RWPE1 (cell line): ENCODE measurements around the gene ABCF2.
A peak's percentile ranks its signal among the peaks of the same experiment; 100 is the strongest.

Experiments used
- CTCF ChIA-PET: fragments of 350-600 bp; sonication (Branson Sonifier 250); formaldehyde crosslinking; extraction: SDS; loops from one replicate; lab custom pipeline; 2021; lab: Yijun Ruan, JAX
- POLR2A ChIA-PET: fragments of 400-600 bp; formaldehyde crosslinking; extraction: SDS; loops from one replicate; lab custom pipeline; 2020; ENCODE audit warnings: antibody characterized with exemption; ENCODE audit not compliant: low non-redundant PET; lab: Yijun Ruan, JAX
- DNase-seq: peaks from one replicate; pipeline ENCODE4 v3.0.0; 2012; ENCODE audit warnings: low spot score
- H3K27ac ChIP-seq: fragments of 450-650 bp; 2 replicates; pipeline ENCODE4 v1.5.1; 2017
- TF ChIP-seq, protein P1 (sequence below): fragments of 450-650 bp; conservative IDR thresholded peaks from 2 replicates; pipeline ENCODE4 v1.5.1; 2017; ENCODE audit warnings: low read depth, mild to moderate bottlenecking

ABCF2 gene

DNA sequence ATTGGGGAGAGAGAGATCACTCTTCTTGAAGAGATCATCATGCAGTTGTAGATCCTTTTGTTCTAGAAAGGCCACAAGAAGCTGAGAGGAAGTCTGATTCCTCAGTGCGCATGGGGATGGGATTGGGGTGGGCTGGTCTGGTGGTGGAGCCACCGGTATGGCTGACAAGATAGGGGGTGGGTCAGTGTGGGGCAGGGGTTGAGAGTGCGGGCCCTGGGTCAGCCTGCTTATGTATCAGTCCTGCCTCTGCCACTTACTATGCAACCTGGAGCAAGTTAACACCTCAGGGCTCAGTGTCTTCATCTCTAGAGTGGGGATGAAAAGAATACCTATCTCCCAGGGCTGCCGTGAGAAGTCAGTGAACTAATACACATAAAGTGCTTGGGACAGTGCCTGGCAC lies 13.5 kb upstream of the ABCF2 start:
- no peak for DNase-seq
- CTCF ChIA-PET = no interaction called here
- POLR2A ChIA-PET = no interaction called here
- TF ChIP-seq, protein P1, sequence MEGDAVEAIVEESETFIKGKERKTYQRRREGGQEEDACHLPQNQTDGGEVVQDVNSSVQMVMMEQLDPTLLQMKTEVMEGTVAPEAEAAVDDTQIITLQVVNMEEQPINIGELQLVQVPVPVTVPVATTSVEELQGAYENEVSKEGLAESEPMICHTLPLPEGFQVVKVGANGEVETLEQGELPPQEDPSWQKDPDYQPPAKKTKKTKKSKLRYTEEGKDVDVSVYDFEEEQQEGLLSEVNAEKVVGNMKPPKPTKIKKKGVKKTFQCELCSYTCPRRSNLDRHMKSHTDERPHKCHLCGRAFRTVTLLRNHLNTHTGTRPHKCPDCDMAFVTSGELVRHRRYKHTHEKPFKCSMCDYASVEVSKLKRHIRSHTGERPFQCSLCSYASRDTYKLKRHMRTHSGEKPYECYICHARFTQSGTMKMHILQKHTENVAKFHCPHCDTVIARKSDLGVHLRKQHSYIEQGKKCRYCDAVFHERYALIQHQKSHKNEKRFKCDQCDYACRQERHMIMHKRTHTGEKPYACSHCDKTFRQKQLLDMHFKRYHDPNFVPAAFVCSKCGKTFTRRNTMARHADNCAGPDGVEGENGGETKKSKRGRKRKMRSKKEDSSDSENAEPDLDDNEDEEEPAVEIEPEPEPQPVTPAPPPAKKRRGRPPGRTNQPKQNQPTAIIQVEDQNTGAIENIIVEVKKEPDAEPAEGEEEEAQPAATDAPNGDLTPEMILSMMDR = no peak
- H3K27ac ChIP-seq = peak overlapping the region; percentile 40

DNA sequence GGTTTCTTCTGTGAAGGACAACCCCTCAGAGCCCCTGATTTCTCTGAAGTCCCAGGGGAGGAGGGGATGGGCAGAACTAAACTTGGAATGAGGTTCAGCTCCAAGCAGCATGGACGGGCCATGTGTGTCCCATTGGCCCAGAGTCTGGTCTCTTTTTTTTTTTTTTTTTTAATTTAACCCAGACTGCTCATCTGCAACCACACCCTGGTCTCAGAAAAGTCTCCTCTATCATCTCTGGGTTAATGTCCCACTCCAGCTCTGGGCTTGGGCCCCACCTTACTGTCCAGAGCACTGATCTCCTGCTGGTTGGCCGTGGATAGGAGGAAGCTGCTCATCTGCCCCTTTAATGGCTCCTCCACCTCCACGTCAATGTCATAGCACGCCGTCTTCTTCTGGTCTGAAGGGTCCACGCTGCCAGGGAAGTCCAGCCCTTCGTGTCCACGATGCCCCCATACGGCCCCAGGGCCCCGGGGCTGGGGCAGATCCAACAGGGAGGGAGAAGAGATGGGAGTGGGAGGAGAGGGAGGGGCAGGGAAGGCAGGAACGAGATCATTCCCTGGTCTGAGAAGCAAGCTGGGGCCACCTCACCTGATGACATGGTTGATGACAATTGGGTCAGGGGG lies 12.9 kb upstream of the ABCF2 start:
- ChIA-PET POLR2A (no interaction called here), CTCF (no interaction called here)
- H3K27ac ChIP-seq = peak overlapping the region; percentile 40
- TF ChIP-seq, protein P1 = no peak
- no peak for DNase-seq

DNA sequence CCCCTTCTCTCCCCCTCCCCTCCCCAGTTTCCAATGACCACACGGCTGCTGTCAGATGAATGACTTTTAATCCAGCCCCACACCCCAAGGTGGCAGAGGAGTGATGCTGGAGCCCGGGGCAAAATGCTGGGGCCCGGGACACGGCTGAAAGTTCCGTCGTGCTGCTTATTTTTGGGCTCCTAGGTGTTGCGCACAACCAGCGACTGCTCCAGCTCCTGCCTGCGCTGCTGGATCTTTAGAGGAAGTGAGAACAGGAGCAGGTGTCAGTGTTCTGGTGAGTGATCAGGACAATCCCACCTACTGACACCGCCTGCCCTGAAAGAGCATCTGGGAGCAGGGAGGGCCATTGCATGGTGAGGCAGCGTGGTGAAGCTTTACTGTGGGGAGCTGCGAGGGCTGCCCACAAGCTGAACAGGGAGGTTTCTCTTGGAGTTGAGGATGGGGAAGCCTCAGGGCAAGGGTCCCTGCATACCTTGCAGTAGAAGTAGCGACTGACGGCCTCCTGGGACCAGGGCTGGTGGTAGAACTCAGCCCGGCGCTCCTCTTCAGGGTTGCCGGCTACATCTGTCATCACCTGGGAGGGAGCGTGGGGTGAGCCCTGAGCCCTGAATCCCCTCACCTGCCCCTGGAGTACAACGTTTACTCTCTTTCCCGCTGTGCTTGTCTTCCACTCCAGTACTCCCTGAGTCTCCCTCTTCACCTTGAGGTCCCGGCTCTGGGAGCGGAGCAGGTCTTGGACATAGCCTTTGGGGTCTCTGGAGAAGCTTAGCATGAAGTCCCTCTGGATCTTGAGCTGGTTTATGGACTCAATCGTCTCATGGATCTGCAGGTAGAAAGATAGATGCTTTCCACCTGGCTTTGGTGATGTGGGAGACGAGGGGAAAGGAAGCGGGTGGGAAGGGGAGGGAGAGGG lies 12.2 kb upstream of the ABCF2 start:
- H3K27ac ChIP-seq = peak overlapping the region; percentile 2; the same call in 1 of the 2 replicates
- no peak for DNase-seq
- CTCF ChIA-PET = no interaction called here
- TF ChIP-seq, protein P1 = no peak
- POLR2A ChIA-PET = interaction anchor here (0.6 kb wide), 1 partner anchor 128 kb away, joined by 3 read pairs; no protein-coding TSS in a partner anchor

DNA sequence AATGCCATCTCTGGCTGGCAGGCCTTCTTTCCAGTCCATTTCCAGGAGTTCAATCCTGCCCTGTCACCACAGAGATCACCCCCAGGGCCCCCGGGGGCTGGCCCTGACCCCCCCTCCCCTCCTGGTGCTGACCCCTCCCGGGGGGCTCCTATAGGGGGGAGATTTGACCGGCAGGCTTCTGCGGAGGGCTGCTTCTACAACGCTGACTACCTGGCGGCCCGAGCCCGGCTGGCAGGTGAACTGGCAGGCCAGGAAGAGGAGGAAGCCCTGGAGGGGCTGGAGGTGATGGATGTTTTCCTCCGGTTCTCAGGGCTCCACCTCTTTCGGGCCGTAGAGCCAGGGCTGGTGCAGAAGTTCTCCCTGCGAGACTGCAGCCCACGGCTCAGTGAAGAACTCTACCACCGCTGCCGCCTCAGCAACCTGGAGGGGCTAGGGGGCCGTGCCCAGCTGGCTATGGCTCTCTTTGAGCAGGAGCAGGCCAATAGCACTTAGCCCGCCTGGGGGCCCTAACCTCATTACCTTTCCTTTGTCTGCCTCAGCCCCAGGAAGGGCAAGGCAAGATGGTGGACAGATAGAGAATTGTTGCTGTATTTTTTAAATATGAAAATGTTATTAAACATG lies 11.3 kb upstream of the ABCF2 start:
- TF ChIP-seq, protein P1 = no peak
- CTCF ChIA-PET = no interaction called here
- H3K27ac ChIP-seq = no peak overlapping the region
- no peak for DNase-seq
- POLR2A ChIA-PET = no interaction called here

DNA sequence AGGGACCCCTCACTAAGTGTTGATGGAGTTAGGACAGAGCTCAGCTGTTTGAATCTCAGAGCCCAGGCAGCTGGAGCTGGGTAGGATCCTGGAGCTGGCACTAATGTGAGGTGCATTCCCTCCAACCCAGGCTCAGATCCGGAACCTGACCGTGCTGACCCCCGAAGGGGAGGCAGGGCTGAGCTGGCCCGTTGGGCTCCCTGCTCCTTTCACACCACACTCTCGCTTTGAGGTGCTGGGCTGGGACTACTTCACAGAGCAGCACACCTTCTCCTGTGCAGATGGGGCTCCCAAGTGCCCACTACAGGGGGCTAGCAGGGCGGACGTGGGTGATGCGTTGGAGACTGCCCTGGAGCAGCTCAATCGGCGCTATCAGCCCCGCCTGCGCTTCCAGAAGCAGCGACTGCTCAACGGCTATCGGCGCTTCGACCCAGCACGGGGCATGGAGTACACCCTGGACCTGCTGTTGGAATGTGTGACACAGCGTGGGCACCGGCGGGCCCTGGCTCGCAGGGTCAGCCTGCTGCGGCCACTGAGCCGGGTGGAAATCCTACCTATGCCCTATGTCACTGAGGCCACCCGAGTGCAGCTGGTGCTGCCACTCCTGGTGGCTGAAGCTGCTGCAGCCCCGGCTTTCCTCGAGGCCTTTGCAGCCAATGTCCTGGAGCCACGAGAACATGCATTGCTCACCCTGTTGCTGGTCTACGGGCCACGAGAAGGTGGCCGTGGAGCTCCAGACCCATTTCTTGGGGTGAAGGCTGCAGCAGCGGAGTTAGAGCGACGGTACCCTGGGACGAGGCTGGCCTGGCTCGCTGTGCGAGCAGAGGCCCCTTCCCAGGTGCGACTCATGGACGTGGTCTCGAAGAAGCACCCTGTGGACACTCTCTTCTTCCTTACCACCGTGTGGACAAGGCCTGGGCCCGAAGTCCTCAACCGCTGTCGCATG lies 10.5 kb upstream of the ABCF2 start:
- CTCF ChIA-PET = no interaction called here
- no peak for DNase-seq
- TF ChIP-seq, protein P1 = no peak
- POLR2A ChIA-PET = no interaction called here
- H3K27ac ChIP-seq = no peak overlapping the region
